SIG-M5 treated with dmso at 0.1 percent for 504 hours (cell line): Measurements from ENCODE around the gene VPS11.
"Not testable (repeated sequence)": the region's sequence is repeated elsewhere in the genome, so short reads cannot be mapped to it uniquely, and the experiment has no call there.

Experiments
- DNase-seq: peaks from one replicate; lab custom pipeline; 2025; ENCODE audit not compliant: unreplicated experiment; lab: John Stamatoyannopoulos, UW

VPS11 gene

GRCh38 chr11:119067371-119068222 lies at the start of gene VPS11:
VPS11 (plus strand) TSS chr11:119067818; CDS start chr11:119067824, 6 bp downstream.
- peak; percentile 97 for DNase-seq

GRCh38 chr11:119018074-119018938 lies 49.3 kb upstream of the VPS11 start, which contains the start of the genes RPS25 and TRAPPC4:
RPS25 (minus strand) TSS chr11:119018343; CDS start chr11:119018284, 59 bp downstream.
TRAPPC4 (plus strand) TSS chr11:119018766; CDS start chr11:119018796, 30 bp downstream.
- DNase-seq, result peak; percentile 98

GRCh38 chr11:119019996-119020395 lies 47.6 kb upstream of the VPS11 start:
- no peak for DNase-seq

- no peak for DNase-seq
Observed at GRCh38 chr11:119021631-119022030, 46.0 kb upstream of the VPS11 start.

GRCh38 chr11:119023741-119024140 lies 43.9 kb upstream of the VPS11 start:
- no peak for DNase-seq

GRCh38 chr11:119024430-119025098 lies 43.1 kb upstream of the VPS11 start:
- no peak for DNase-seq

GRCh38 chr11:119025099-119025473 lies 42.5 kb upstream of the VPS11 start:
- no peak for DNase-seq

GRCh38 chr11:119025541-119025940 lies 42.1 kb upstream of the VPS11 start:
- no peak for DNase-seq

GRCh38 chr11:119025978-119026766 lies 41.4 kb upstream of the VPS11 start:
- no peak for DNase-seq

GRCh38 chr11:119026970-119027369 lies 40.6 kb upstream of the VPS11 start:
- no peak for DNase-seq

GRCh38 chr11:119027561-119028345 lies 39.9 kb upstream of the VPS11 start:
- DNase-seq, result no peak

- no peak for DNase-seq
Observed at GRCh38 chr11:119028346-119029068, 39.1 kb upstream of the VPS11 start.

- DNase-seq, result no peak
Observed at GRCh38 chr11:119029069-119029339, 38.6 kb upstream of the VPS11 start.

GRCh38 chr11:119029340-119030028 lies 38.1 kb upstream of the VPS11 start:
- DNase-seq, result no peak

- DNase-seq, result no peak
Observed at GRCh38 chr11:119030029-119030328, 37.6 kb upstream of the VPS11 start.

- peak; percentile 96 for DNase-seq
Observed at GRCh38 chr11:119030329-119031047, 37.1 kb upstream of the VPS11 start, which contains the start of gene SLC37A4. SLC37A4 (minus strand) TSS chr11:119030877.

- no peak for DNase-seq
Observed at GRCh38 chr11:119031912-119032280, 35.7 kb upstream of the VPS11 start.

GRCh38 chr11:119033421-119033820 lies 34.2 kb upstream of the VPS11 start:
- not testable (repeated sequence) for DNase-seq
